Peyer's patch (tissue), 4 donors: Measurements from ENCODE around the gene XYLT1. TPM values are rescaled to one million over a fixed set of nuclear protein-coding genes. Genes with fewer than 3 reads are reported as not detected.

Source experiments
- DNase-seq, 3 donors: peaks; one replicate each; pipeline ENCODE4 v3.0.0-alpha.2; 2017 to 2019
- H3K27ac ChIP-seq, 4 donors: fragments of 200-600 bp; sonication (generic); one replicate each; pipeline ENCODE4 v1.5.1; 2016 to 2019
- H3K27me3 ChIP-seq, 2 donors: fragments of 200-600 bp; sonication (generic); one replicate each; pipeline ENCODE4 v1.5.1; 2019
- H3K36me3 ChIP-seq, 3 donors: fragments of 200-600 bp; sonication (generic); one replicate each; pipeline ENCODE4 v1.5.1; 2016 to 2019
- H3K4me1 ChIP-seq, 4 donors: fragments of 200-600 bp; sonication (generic); one replicate each; pipeline ENCODE4 v1.5.1; 2016 to 2019
- H3K4me3 ChIP-seq, 4 donors: fragments of 200-600 bp; sonication (generic); 1 replicate in 3 of 4; 2 replicates in 1 of 4; pipeline ENCODE4 v1.5.1; 2016 to 2019; ENCODE audit warnings: mild to moderate bottlenecking in 1 of 4
- H3K9me3 ChIP-seq, 4 donors: fragments of 200-600 bp; sonication (generic); one replicate each; pipeline ENCODE4 v1.5.1; 2016 to 2019; ENCODE audit warnings: mild to moderate bottlenecking in 1 of 4
- POLR2A ChIP-seq, 2 donors: fragments of 450-650 bp; IDR thresholded peaks; one replicate each; pipeline ENCODE4 v1.5.1; 2017; ENCODE audit warnings: antibody characterized with exemption in 2 of 2, mild to moderate bottlenecking in 2 of 2, moderate library complexity in 2 of 2
- total RNA-seq, 4 donors: library from RNA; depleted of rRNA; stranded (reverse); fragments of >200 nt; gene quantifications; one replicate each; pipeline ENCODE4 v1.1.0, GENCODE V29; 2016
- TF ChIP-seq, protein P1 (sequence below), 6 experiments: fragments of 450-650 bp in 4 of 6; fragments of 200-600 bp in 2 of 6; sonication (generic) in 1 of 6; IDR thresholded peaks; one replicate each; pipeline ENCODE4 v1.5.1; 2017 to 2019; ENCODE audit warnings: antibody characterized with exemption in 6 of 6, mild to moderate bottlenecking in 3 of 6, moderate library complexity in 1 of 6

The XYLT1 gene
- total RNA-seq, 4 donors from 2014 or later: 18.7 to 42.1 (median 37.7) TPM

DNA sequence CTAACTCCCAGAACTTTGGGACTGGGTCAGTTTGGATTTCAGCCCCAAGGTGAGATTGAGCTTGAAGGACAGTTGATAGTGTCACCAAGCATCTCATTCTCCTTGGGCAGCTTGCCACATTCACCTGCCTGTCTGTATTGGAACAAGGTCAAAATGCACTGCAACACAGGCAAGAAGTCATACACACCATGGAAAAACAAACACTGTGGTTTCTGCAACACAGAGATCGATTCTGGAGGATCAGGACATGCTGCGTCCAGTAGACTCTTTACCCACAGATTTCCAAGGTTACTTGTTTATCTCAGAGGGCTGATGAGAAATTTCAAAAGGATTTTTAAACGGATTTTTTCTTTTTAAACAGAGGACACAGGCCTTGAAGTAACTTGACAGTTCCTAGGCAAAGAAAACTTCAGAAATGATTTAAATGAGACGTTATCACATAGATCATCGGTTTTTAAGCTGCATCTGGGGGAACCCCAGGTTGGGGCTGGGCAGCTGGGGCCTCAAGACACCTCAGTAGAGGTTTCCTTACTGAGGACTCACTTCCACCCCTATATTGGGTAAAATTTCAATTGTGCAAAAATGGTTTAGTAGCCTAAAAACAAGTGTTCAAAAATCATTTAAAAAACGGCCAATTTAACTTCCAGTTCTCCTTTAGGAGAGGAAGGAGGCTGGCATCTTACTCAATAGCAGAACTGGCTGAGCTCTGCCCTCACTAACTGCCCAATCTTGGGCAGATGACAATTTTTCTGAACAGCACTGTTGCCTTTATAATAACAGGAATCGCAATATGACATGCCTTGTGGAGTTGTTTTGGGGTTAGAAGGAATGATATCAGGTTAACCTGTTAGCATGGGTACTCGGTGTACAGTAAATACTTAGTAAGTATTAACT is 299.3 kb downstream of the XYLT1 start:
- no peak for TF ChIP-seq POLR2A (IDR thresholded peaks at IDR 0.05)
- TF ChIP-seq, protein P1, sequence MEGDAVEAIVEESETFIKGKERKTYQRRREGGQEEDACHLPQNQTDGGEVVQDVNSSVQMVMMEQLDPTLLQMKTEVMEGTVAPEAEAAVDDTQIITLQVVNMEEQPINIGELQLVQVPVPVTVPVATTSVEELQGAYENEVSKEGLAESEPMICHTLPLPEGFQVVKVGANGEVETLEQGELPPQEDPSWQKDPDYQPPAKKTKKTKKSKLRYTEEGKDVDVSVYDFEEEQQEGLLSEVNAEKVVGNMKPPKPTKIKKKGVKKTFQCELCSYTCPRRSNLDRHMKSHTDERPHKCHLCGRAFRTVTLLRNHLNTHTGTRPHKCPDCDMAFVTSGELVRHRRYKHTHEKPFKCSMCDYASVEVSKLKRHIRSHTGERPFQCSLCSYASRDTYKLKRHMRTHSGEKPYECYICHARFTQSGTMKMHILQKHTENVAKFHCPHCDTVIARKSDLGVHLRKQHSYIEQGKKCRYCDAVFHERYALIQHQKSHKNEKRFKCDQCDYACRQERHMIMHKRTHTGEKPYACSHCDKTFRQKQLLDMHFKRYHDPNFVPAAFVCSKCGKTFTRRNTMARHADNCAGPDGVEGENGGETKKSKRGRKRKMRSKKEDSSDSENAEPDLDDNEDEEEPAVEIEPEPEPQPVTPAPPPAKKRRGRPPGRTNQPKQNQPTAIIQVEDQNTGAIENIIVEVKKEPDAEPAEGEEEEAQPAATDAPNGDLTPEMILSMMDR (IDR thresholded peaks at IDR 0.05): no peak
- Histone ChIP-seq H3K4me3 (no peak overlapping the region), H3K9me3 (no peaks in the 10 kb centered on the region), H3K27ac (no peak overlapping the region), H3K36me3 (no peaks in the 10 kb centered on the region), H3K27me3 (no peaks in the 10 kb centered on the region), H3K4me1 (no peaks in the 10 kb centered on the region)
- no peak for DNase-seq

DNA sequence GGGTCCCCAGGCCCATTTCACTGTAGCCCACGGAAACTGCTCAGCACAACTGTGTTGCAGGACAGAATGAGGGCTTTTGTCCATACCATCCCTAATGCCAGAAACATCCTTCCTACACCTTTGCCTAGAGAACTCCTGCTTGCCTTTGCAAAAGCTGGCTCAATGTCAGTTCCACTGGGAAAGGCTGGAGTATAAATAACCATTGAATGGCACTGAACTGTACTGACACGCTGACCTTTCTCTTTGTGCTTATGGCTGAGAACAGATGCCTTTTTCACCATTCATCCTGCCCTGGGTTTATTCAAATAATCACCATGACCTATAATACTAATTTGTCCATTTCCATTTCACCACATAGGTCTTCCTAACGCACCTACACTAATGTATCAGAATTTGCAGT is 300.3 kb downstream of the XYLT1 start:
- no peaks in the 10 kb centered on the region for H3K4me1 ChIP-seq
- DNase-seq: no peak
- no peaks in the 10 kb centered on the region for H3K36me3 ChIP-seq
- H3K27ac ChIP-seq: no peak overlapping the region
- no peaks in the 10 kb centered on the region for H3K9me3 ChIP-seq
- no peak overlapping the region for H3K4me3 ChIP-seq
- H3K27me3 ChIP-seq: no peaks in the 10 kb centered on the region
- TF ChIP-seq POLR2A (IDR thresholded peaks at IDR 0.05): no peak
- TF ChIP-seq, protein P1 (IDR thresholded peaks at IDR 0.05): no peak

DNA sequence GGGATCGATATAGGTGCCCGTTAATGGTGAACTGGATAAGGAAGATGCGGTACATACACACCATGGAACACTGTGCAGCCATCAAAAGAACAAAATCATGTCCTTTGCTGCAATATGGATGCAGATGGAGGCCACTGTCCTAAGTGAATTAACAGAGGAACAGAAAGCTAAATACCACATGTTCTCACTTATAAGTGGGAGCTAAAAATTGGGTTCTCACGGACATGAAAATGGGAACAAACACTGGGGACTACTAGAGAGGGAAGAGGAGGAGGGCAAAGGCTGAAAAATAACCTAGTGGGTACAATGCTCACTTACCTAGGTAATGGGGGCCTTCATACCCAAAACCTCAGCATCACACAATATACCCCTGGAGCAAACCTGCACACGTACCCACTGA is 302.6 kb downstream of the XYLT1 start:
- no peaks in the 10 kb centered on the region for H3K27me3 ChIP-seq
- H3K27ac ChIP-seq: no peak overlapping the region
- no peak for TF ChIP-seq POLR2A (IDR thresholded peaks at IDR 0.05)
- TF ChIP-seq, protein P1 (IDR thresholded peaks at IDR 0.05): no peak
- H3K4me1 ChIP-seq: no peaks in the 10 kb centered on the region
- no peak overlapping the region for H3K4me3 ChIP-seq
- no peak for DNase-seq
- no peaks in the 10 kb centered on the region for H3K36me3 ChIP-seq
- no peaks in the 10 kb centered on the region for H3K9me3 ChIP-seq

DNA sequence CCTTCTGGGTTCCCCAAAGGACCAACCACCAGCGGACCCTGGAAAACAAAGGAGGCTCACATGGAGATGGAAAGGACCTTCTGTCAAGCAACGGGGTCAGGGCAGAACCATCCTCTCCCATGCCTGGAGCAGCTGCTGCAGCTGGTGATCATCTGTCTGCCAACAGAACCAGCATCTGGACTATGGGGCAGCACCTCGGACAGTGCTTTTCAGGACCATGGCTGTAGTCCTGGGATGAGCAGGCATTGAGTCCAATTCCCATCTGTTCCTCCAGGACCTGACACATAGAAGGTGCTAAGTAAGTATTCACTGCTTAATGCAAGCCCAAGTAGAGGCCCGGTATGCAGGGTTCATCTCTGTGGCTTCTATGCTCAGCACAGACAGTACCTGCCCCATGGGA is 304.7 kb downstream of the XYLT1 start:
- no peaks in the 10 kb centered on the region for H3K4me1 ChIP-seq
- no peak for DNase-seq
- no peak overlapping the region for H3K4me3 ChIP-seq
- TF ChIP-seq, protein P1 (IDR thresholded peaks at IDR 0.05): no peak
- TF ChIP-seq POLR2A (IDR thresholded peaks at IDR 0.05): no peak
- H3K27ac ChIP-seq: no peak overlapping the region
- H3K9me3 ChIP-seq: no peaks in the 10 kb centered on the region
- no peaks in the 10 kb centered on the region for H3K36me3 ChIP-seq
- no peaks in the 10 kb centered on the region for H3K27me3 ChIP-seq

DNA sequence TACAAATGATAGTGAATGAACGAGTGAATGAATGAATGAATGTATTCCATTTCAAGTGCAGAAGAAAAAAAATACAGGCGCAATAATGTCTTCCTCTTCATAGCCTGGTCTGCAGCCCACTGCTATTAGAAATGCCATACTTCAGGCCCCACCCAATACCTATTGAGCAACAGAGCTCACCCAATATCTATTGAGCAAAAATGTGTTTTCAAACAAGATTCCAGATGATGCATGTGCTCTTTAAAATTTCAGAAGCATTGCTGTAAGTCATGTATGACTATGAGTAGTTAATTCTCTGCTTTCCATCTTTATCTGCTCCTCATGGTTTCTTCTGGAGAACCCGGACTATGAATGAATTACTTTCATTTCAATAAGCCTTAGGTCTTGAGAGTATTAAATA is 308.2 kb downstream of the XYLT1 start:
- TF ChIP-seq, protein P1 (IDR thresholded peaks at IDR 0.05): no peak
- TF ChIP-seq POLR2A (IDR thresholded peaks at IDR 0.05): no peak
- DNase-seq: no peak
- Histone ChIP-seq H3K27me3 (no peaks in the 10 kb centered on the region), H3K9me3 (no peaks in the 10 kb centered on the region), H3K27ac (no peak overlapping the region), H3K36me3 (peaks cover 0 to 4% (median 0%) of the 10 kb centered on the region in 3 donors), H3K4me3 (no peak overlapping the region), H3K4me1 (no peaks in the 10 kb centered on the region)
